OCI-LY7 (cell line): ENCODE data around the gene FOXL3.

ENCODE experiments used
- CTCF ChIP-seq: fragments of 200-600 bp; sonication (generic); conservative IDR thresholded peaks from 2 replicates; pipeline ENCODE4 v1.5.1; 2014; ENCODE audit warnings: mild to moderate bottlenecking, antibody characterized with exemption, low read length, moderate library complexity, mixed read lengths
- EZH2phosphoT487 ChIP-seq: fragments of 200-600 bp; sonication (generic); IDR thresholded peaks from 2 replicates; pipeline ENCODE4 v1.6.1; 2018; ENCODE audit warnings: low read depth, borderline replicate concordance, mild to moderate bottlenecking, mixed run types, antibody characterized with exemption, low read length, moderate library complexity, mixed read lengths

- TF ChIP-seq CTCF (no peak), EZH2phosphoT487 (no peak)
These were observed 35.3 kb downstream of the FOXL3 start for GRCh38 chr7:325051-325798.
